GM18505 (cell line): ENCODE measurements around the gene SEMA4A.
"Not testable (repeated sequence)": the region's sequence is repeated elsewhere in the genome, so short reads cannot be mapped to it uniquely, and the experiment has no call there.

Experiments used
- ATAC-seq: cut with Tn5 transposase; IDR thresholded peaks from one replicate; pipeline ENCODE4 v1.9.1; 2021; ENCODE audit not compliant: unreplicated experiment
- POLR2A ChIP-seq: IDR thresholded peaks from 4 replicates; pipeline ENCODE4 v1.6.1; 2011; ENCODE audit warnings: borderline replicate concordance; ENCODE audit not compliant: insufficient read depth, insufficient read length; ENCODE audit errors: extremely low read depth

SEMA4A gene

DNA sequence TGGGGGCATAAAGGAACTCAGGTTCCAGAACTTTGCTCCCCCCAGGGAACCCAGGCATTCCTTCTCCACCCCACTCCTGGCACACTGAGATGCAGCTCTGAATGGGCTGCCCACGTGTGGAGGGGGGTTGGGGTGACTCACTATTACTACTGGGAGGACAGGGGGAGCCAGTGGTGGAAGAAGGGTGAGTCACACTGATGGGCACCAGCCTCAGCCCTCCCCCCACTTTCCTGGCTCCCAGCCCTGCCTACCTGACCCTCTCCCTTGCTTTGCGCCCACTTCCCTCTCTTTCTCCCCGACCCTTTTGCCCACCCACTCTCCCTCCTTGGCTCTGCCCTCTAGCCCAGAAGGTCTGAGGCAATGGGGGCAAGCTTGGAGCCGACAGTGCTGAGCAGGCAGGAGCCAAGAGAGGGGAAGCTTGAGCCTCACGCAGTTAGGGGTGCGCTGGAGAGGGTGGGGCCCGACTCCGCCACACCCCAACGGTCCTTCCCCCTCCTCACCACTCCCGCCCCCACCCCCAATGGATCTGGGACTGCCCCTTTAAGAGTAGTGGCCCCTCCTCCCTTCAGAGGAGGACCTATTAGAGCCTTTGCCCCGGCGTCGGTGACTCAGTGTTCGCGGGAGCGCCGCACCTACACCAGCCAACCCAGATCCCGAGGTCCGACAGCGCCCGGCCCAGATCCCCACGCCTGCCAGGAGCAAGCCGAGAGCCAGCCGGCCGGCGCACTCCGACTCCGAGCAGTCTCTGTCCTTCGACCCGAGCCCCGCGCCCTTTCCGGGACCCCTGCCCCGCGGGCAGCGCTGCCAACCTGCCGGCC lies 39.1 kb upstream of the SEMA4A start, which contains the start of gene LMNA:
Gene LMNA (plus strand): TSS at position 611 of the 818 bp plus-strand sequence. CDS start 208 bp downstream, outside the sequence.
- ATAC-seq, result peak; percentile 62
- peak; percentile 68 for TF ChIP-seq POLR2A

DNA sequence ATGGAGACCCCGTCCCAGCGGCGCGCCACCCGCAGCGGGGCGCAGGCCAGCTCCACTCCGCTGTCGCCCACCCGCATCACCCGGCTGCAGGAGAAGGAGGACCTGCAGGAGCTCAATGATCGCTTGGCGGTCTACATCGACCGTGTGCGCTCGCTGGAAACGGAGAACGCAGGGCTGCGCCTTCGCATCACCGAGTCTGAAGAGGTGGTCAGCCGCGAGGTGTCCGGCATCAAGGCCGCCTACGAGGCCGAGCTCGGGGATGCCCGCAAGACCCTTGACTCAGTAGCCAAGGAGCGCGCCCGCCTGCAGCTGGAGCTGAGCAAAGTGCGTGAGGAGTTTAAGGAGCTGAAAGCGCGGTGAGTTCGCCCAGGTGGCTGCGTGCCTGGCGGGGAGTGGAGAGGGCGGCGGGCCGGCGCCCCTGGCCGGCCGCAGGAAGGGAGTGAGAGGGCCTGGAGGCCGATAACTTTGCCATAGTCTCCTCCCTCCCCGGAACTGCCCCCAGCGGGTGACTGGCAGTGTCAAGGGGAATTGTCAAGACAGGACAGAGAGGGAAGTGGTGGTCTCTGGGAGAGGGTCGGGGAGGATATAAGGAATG lies 38.4 kb upstream of the SEMA4A start:
- ATAC-seq, result peak; percentile 11
- no peak for TF ChIP-seq POLR2A

DNA sequence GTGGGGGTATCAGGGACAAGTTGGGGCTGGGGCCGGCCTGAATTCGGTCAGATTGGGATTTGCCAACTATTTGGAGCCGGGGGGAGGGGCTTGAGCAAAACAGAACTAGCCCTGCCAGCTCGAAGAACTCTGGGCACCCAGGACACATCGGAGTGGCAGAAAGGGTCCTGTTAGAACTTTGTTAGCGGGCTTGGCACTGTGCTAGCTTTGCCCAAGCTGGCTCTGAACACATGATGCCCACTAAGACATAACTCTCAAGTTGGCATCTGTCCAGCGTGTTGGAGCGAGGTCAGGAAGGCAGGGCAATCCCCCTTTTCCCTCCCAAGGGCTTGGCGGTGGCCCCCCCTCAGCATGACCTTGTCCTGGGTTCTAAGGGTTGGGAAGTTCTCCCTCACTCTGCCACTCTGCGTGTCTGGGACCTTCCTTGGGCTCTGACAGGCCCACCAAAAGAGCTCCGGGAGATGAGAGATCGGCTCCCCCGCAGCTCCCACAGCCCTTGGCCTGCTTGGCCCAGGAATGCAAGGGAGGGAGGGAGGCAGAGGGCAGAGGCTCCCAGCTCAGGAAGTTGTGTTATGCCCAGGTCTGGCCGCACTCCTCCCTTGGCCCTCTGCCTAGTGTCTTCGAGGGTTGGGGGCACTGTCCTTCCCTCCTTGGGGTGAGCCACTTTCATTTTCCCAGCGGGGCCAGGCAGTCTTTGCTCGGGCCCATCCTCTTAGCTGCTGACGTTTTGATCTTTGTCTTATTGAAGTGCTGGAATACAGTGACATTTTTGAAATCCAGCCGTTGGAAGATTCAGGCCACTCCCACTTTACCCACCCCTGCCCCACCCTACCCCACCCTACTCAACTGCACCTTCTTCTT lies 37.6 kb upstream of the SEMA4A start:
- ATAC-seq, result no peak
- TF ChIP-seq POLR2A, result no peak

DNA sequence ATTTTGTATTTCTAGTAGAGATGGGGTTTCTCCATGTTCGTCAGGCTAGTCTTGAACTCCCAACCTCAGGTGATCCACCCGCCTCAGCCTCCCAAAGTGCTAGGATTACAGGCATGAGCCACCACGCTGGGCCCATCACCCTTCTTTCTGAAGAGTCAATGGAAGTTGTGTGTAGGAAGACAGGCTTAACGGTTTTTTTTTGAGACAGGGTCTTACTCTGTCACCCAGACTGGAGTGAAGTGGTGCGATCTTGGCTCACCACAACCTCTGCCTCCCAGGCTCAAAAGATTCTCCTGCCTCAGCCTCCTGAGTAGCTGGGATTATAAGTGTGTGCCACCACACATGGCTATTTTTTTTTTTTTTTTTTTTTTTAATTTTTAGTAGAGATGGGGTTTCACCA lies 36.7 kb upstream of the SEMA4A start:
- ATAC-seq, result not testable (repeated sequence)

DNA sequence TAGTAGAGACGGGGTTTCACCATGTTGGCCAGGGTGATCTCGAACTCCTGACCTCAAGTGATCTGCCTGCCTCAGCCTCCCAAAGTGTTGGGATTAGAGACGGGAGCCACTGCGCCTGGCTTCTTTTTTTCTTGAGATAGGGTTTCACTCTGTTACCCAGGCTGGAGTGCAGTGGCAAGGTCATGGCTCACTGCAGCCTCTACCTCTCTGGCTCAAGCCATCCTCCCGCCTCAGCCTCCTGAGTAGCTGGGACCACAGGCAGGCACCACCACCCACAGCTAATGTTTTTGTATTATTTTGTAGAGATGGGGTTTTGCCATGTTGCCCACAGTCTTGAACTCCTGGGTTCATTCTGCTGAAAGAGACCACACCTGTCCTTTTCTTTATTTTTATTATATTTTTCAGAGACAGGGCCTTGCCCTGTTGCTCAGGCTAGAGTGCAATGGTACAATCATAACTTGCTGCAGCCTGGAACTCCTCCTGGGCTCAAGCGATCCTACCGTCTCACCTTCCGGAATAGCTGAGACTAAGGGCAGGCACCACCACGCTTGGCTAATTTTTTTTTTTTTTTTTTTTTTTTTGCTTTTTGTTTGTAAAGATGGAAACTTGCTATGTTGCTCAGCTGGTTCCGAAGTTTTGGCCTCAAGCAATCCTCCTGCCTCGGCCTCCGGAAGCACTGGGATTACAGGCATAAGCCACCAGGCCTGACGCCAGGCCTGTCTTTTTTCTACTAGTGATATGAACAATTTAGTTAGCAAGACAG lies 35.8 kb upstream of the SEMA4A start:
- ATAC-seq, result no peak

DNA sequence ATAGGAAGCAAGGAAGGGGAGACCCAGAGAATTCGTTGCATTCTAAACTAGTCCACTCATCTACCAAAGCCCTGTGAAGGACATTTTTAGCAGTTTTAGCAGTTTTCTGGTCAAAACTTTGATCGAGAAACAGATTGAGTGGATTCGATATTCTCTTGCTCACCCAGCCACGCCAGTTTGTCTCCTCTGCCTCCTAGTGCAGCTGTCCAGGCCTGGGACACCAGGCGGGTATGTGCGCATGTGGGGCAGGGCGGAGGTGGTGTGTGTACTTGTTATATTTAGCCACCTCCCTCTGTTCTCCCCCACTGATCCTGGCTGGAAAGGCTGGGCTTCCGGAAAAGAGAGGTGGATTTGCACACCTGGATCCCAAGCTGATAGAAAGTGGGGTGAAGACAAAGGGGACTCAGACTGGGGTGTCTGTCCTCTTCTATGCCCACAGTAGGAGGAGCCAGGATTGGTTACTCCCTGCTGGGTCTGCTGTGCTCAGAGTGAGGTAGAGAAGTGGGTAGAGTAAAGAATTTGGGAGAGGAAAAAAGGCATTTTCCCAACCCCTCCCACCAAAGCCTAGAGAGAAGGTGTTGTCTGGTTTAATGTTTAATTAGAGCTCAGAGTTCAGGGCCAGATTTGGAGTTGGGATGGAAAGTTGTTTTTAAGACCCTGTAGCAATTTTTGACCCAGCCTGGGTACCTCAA lies 35.1 kb upstream of the SEMA4A start:
- no peak for TF ChIP-seq POLR2A
- ATAC-seq, result no peak

More for the DNA sequence above, 35.8 kb upstream of the SEMA4A start:
- TF ChIP-seq POLR2A, result no peak

DNA sequence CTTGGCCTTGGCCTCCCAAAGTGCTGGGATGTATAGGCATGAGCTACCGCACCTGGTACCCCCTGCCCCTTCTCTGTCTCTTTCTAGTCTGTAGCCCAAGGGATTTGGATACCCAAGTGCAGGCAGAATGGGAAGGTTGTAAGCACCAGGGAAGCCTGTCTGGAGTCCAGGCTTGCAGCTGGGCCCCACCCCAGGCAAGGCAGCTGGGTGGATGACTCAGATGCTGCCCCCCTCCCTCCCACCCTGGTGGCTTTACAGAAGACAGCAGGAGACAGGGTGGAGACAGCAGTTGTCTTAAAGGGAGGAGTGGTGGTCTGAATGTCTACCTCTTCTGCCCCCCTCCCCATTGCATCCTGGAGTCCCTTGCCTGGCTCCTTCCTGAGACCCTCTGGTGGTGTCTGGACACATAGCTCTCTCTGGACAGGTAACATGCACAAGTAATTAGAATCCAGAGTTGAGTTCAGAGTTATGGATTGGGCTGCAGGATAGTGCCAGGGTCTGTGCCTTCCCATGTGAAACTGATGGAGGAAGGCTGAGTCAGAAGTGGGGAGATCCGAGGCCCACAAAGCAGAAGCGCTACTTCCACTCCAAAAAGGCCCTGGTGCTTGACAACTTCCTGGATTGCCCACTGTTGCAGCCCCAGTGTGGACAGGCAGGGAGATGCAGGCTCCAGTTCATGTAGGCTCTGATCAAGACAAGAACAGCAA lies 33.7 kb upstream of the SEMA4A start:
- no peak for TF ChIP-seq POLR2A
- ATAC-seq, result no peak

DNA sequence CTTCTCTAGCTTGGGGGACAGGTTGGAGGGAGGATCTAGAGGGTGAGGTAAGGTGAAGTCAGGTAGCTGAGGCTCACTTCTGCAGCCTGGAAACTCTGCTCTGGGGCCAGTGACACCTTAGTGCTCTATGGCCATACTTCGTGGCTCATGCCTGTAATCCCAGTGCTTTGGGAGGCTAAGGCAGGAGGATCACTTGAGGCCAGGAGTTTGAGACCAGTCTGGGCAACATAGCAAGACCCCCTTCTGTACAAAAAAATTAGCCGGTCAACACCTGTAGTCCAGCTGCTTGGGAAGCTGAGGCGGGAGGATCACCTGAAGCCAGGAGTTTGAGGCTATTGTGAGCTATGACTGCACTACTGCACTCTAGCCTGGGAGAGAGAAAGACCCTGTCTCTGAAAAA lies 33.1 kb upstream of the SEMA4A start:
- ATAC-seq, result no peak
- TF ChIP-seq POLR2A, result no peak

DNA sequence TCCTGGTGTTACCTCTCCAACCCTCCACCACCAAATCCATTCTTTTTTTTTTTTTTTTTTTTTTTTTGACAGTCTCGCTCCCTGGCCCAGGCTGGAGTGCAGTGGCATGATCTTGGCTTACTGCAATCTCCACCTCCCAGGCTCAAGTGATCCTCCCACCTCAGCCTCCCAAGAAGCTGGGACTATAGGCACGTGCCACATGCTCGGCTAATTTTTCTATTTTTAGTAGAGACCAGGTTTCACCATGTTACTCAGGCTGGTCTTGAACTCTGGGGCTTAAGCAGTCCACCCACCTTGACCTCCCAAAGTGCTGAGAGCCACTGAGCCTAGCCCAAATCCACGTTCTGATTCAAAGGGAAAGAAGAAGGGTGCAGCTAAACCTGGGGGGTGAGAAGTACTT lies 32.4 kb upstream of the SEMA4A start:
- not testable (repeated sequence) for ATAC-seq

DNA sequence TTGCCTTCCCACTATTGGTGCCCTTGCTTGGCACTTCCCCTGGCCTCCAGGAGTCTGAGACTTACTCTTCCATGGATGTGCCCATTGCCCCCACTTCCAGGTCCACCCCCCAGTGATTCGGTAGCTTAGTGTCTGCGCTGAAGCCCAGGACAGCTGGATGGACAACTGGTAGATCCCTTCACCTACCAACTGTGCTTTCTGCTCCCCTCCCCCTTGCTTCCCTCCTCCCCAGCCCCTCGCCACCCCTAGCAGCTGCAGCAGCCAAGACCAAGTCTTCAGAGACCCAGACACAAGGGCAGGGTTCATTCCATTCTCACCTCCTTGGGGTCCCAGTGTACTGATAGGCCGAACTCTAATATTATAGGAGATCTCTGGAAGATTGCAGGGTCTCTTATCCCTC lies 31.9 kb upstream of the SEMA4A start:
- TF ChIP-seq POLR2A, result no peak
- no peak for ATAC-seq

DNA sequence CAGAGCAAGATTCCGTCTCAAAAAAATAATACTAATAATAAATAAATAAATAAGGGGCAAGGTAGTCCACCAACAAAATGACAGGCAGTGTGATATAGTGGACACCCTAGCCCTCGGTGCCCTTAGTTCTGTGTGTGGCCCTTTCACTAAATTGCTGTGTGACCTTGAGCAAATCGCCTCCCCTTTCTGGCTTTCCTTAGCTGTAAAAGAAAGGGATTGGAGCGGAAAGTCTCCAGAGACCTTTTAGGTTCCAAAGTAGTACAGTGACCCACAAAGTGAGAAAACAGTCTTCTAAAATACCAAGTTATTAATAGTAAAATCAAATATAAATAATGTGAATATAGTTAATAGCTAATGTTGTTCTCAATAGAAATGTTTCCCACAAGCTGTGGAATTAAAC lies 31.3 kb upstream of the SEMA4A start:
- no peak for TF ChIP-seq POLR2A
- no peak for ATAC-seq
